Measurements from ENCODE around the gene RSPH10B2. TPM values are rescaled to one million over a fixed set of nuclear protein-coding genes. Genes with fewer than 3 reads are reported as not detected.

Gene RSPH10B2
- total and polyA plus RNA-seq, 9 of the 15 experiments (the other 6 are each of a cell fraction or from before 2014, with no cell fraction given), result 0.04 to 0.11 (median 0.08) TPM; not detected in 5

DNA sequence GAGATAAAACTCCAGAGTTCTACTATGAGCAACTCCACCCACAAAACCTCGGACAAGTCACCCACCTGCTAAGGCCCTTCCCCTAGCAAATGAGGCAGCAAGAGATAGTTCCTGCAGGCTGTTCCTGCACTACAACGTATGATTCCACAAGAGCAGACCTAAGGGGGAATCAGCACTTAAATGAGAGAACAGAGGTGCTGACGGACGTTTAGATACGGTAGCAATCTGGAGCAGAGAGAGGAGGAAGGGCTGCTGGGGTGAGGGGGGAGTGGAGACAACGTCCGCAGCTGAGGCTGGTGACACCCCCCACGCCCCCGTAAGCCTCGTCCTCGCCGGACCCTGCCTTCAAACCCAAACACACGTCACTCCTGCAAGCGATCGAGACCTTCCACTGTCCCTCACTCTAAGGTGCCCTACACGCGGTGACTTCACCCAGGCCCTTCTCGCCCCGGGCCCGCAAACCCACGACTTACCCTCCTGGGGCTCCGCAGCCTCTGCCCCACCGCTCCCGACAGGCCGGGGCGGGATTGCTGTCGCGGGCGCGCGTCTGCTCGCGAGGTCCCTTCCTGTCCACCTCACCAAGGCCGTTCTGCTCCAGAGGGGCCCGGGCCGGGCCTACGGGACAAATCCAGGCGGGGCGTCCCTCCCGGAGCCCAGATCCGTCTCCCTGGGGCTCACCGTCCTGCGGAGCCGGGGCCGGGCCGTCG lies 47.8 kb upstream of the RSPH10B2 start:
- Histone ChIP-seq H3K4me1 (replicated peaks in 1 of 2; ENCODE audit: control insufficient read depth in 2 of 2, insufficient read depth in 2 of 2, low read length in 2 of 2) (peaks cover 3 to 17% of the 10 kb centered on the region in 2 experiments; a peak in 4 of 5 replicates), H3K4me2 (ENCODE audit: insufficient read depth, low read length) (peak overlapping the region; percentile 100), H3K27ac (ENCODE audit: extremely low read depth, low read depth, low read length) (peak overlapping the region; percentile 91), H3K27me3 (ENCODE audit: control insufficient read depth in 2 of 2, insufficient read depth in 2 of 2, low read length in 2 of 2) (peaks cover 5 to 19% of the 10 kb centered on the region in 2 experiments; a peak in 4 of 5 replicates), H3K36me3 (ENCODE audit: control insufficient read depth, insufficient read depth, low read length) (peaks cover 35% of the 10 kb centered on the region), H3K9ac (ENCODE audit: insufficient read depth in 1 of 2, low read depth in 2 of 2, low read length in 2 of 2) (peak overlapping the region; percentile 92 to 99), H2AFZ (ENCODE audit: low read depth, low read length) (peak overlapping the region; percentile 69), H3K4me3 (peak overlapping the region; percentile 97), H3K9me1 (ENCODE audit: control insufficient read depth, insufficient read depth, low read length) (no peaks in the 10 kb centered on the region), H4K20me1 (replicated peaks; ENCODE audit: control insufficient read depth, insufficient read depth, low read length) (no peaks in the 10 kb centered on the region; the same call in 1 of the 2 replicates), H3K79me2 (ENCODE audit: control insufficient read depth, insufficient read depth, low read length) (peaks cover 55% of the 10 kb centered on the region), H3K9me3 (replicated peaks; ENCODE audit: control insufficient read depth, insufficient read depth, low read depth, low read length) (peaks cover 20% of the 10 kb centered on the region)
- CTCF ChIA-PET (ENCODE audit: low intra/inter-chr PET ratio), result no interaction called here
- POLR2A ChIA-PET, result no interaction called here
- BruUV-seq (replicated peaks), result TSS peak; percentile 49
- FAIRE-seq (peak; percentile 91), ATAC-seq (peak; percentile 74), DNase-seq (ENCODE audit: extremely low read depth in 1 of 4, low spot score in 3 of 4) (peak; percentile 55 to 76 (median 60))
- intact Hi-C loops (cut with micrococcal nuclease), result no loop called here
- in situ Hi-C loops (cut with MboI), result no loop called here
- WGBS (ENCODE audit: insufficient coverage, low coverage, missing lambda C conversion rate), result 2% methylated on average over 39 of the region's 47 CpGs
- peak; percentile 4; the same call in 1 of the 2 replicates for TF ChIP-seq FOXP1 (CRISPR knock-in tag; IDR thresholded peaks at IDR 0.05)
- no peak for TF ChIP-seq PTBP1 (IDR thresholded peaks at IDR 0.05; ENCODE audit: low read depth, low read length)
- TF ChIP-seq NFE2 (IDR thresholded peaks at IDR 0.05; ENCODE audit: low read depth), result no peak
- no peak for TF ChIP-seq RFX7 (CRISPR knock-in tag; IDR thresholded peaks at IDR 0.05)
- TF ChIP-seq GABPA (tag; conservative IDR thresholded peaks at IDR 0.05; ENCODE audit: low read depth), result no peak
- no peak for TF ChIP-seq CBX8 (IDR thresholded peaks at IDR 0.05; ENCODE audit: borderline replicate concordance, extremely low read depth, low read depth, low read length, poor library complexity, severe bottlenecking)
- TF ChIP-seq PTTG1 (tag; IDR thresholded peaks at IDR 0.05; ENCODE audit: low read depth), result no peak
- peak in 1 of 2 experiments; percentile 35; a peak in 2 of 4 replicates for TF ChIP-seq HDAC1 (IDR thresholded peaks at IDR 0.05)
- TF ChIP-seq, protein P1, sequence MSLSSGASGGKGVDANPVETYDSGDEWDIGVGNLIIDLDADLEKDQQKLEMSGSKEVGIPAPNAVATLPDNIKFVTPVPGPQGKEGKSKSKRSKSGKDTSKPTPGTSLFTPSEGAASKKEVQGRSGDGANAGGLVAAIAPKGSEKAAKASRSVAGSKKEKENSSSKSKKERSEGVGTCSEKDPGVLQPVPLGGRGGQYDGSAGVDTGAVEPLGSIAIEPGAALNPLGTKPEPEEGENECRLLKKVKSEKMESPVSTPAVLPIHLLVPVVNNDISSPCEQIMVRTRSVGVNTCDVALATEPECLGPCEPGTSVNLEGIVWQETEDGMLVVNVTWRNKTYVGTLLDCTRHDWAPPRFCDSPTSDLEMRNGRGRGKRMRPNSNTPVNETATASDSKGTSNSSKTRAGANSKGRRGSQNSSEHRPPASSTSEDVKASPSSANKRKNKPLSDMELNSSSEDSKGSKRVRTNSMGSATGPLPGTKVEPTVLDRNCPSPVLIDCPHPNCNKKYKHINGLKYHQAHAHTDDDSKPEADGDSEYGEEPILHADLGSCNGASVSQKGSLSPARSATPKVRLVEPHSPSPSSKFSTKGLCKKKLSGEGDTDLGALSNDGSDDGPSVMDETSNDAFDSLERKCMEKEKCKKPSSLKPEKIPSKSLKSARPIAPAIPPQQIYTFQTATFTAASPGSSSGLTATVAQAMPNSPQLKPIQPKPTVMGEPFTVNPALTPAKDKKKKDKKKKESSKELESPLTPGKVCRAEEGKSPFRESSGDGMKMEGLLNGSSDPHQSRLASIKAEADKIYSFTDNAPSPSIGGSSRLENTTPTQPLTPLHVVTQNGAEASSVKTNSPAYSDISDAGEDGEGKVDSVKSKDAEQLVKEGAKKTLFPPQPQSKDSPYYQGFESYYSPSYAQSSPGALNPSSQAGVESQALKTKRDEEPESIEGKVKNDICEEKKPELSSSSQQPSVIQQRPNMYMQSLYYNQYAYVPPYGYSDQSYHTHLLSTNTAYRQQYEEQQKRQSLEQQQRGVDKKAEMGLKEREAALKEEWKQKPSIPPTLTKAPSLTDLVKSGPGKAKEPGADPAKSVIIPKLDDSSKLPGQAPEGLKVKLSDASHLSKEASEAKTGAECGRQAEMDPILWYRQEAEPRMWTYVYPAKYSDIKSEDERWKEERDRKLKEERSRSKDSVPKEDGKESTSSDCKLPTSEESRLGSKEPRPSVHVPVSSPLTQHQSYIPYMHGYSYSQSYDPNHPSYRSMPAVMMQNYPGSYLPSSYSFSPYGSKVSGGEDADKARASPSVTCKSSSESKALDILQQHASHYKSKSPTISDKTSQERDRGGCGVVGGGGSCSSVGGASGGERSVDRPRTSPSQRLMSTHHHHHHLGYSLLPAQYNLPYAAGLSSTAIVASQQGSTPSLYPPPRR (CRISPR knock-in tag; IDR thresholded peaks at IDR 0.05; ENCODE audit: borderline replicate concordance), result no peak
- TF ChIP-seq ETV6 (IDR thresholded peaks at IDR 0.05; ENCODE audit: borderline replicate concordance in 1 of 2, low read depth in 2 of 2, low read length in 1 of 2), result no peak
- TF ChIP-seq ETV6 (CRISPR knock-in tag; IDR thresholded peaks at IDR 0.05; ENCODE audit: borderline replicate concordance), result no peak
